HG03442 (cell line): ENCODE measurements around the gene SMIM38.

Experiments
- ATAC-seq: cut with Tn5 transposase; IDR thresholded peaks from one replicate; pipeline ENCODE4 v1.9.1; 2021; ENCODE audit warnings: mild to moderate bottlenecking, moderate library complexity; ENCODE audit not compliant: unreplicated experiment

Gene SMIM38

DNA sequence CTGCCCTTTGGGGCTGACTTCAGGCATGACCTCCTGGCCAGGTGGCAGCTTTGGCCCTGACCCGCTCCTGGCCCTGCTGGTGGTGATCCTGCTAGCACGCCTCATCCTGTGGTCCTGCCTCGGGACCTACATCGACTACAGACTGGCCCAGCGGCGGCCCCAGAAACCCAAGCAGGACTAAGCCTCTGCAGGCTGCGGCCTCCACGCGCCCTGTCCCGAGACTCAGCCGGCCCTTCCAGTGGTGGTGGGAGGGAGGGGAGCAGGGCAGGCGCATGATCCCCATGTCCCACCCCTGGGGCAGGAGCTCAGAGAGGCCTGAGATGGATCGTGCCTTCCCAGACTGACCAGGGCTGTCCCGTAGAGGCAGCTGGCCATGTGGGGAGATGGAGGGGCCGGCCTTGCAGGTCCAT, 2.1 kb downstream of the SMIM38 start:
- ATAC-seq = no peak

DNA sequence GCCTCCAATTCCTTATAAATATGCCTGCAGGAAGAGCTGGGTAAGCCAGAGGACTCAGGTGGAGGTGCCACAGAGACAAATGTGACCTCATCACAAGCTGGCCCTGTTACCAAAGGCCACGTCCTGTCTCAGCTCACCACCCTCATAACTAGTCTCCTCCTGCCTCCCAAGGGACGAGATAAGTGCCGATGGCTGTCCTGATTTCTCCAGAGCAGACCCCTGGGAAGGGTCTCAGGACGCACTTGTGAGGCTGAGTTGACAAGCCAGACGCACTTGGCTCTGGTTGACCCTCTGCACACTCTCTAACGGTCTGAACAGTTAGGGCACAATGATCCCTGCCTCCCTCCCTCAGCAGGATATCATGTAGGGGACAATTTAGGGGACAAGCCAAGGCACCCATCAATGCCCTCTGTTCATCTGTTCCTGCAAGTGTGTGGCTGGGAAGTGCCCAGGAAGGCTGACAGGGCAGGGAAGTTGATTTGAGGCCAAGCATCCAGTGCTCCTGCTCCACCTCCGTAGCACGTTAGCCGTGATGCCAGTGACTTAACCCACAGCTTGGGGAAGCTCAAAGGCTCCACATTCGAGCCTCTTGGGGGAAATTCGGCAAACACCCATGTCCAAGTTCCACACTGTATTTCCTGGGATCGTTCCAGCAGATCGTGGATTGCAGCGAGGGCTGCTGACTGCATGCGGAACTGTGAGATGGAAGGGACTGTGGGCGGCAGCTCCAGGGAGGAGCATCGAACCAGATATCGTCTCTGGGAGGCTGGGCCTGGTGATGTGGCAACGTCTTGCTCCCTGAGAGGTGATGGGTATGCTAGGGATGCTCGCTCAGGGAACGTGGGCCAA, 2.8 kb downstream of the SMIM38 start:
- ATAC-seq = no peak

DNA sequence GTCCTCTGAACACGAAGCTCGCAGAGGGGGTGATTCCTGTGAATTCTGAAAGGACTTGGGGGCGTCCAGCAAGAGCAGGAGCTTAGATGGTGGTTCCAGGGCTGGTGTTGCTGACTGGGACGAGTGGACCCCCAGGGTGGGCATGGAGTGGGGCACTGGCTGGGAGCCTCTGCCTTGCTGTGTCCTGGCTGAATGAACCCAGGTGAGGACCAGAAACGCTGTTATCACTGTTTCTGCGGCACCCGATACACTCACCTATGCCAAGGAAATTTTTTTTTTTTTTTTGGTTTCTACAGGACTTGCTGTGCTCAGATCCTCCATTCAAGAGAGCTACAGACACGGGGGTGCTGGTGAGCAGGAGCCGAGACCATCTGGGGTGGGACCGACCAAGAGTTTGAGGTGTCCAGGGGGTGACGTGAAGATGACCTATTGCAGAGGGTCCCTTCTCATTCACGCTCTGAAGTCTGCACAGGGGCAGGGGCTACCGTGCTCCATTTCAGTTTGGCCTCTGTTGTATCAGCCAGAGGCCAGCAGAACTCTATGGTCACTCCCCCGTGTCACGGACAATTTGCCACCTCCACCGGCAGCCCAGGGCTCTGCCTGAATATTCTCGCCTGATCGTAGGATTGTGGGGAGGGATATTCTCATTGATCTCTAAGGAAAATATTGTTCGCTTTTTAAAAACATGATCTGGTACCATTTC, 3.6 kb downstream of the SMIM38 start:
- no peak for ATAC-seq

DNA sequence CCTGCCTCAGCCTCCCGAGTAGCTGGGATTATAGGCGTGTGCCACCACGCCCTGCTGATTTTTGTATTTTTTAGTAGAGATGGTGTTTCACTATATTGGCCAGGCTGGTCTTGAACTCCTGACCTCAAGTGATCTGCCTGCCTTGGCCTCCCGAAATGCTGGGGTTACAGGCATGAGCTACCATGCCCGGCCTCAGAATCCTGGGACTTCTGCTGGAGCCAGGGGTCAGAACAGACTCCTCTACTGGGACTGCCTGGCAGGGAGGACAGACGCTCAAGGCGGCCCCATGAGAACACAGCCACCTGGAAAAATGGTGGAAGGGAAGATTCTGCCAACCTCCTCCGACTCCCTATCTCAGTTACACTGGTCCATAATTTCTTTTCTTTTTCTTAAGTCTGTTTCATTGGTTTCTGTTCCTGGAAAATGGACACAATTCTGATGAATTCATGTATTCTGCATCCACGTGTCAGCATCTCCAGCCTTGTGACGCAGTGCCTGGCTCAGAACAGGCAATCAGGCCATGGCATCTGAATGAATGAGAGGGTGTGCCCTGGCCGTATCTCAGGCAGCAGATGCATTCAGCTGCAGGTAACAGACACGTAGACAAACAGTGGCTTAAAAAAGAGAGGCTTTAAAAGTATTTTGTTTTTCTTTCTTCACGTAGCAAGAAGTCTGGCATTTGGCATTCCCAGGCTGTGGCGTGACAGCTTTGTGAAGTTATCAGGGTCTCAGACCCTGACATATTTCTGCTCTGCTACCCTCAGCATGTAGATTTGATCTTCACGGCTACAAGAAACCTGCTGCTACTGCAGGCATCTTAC, 4.8 kb downstream of the SMIM38 start:
- ATAC-seq = no peak

DNA sequence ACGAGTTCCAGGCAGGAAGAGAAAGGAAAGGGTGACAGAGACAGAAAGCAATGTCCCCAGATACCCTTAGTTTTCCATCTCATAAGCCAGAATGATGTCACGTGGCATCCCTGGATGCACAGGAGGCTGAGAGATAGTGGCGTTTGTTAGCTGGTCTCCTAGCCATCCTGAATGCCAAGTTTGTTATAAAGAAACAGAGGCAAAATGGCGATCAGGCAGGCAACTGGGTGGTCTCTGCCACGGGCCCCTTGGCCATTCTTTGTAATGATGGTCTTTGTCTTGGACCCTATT, 5.3 kb downstream of the SMIM38 start:
- ATAC-seq = no peak

DNA sequence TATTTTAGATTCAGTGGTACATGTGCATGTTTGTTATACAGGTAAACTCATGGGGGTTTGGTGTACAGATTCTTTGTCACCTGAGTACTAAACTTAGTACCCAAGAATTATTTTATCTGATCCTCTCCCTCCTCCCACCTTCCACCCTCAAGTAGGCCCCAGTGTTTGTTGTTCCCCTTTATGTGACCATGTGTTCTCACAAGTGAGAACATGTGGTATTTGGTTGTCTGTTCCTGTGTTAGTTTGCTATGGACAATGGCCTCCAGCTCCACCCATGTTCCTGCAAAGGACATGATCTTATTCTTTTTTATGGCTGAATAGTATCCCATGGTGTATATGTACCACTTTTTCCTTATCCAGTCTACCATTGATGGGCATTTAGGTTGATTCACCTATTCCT, 6.8 kb downstream of the SMIM38 start:
- ATAC-seq = no peak

DNA sequence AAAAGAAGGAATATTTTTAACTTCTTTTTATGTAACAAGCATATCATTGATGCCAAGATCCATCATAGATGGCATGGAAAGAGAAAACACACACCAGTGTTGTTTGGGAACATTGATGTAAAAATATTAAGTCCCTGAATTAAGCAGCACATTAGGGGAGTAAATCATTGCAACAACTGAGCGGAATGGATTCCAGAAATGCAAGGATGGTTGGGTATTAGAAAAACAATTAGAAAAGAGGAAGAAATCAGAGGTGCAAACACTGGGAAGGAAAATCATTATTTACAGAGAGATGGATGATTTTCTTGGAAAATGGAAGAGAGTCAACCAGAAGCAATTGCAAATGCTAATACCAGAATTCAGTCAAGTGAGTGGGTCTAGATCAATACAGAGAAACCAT, 8.1 kb downstream of the SMIM38 start:
- no peak for ATAC-seq

DNA sequence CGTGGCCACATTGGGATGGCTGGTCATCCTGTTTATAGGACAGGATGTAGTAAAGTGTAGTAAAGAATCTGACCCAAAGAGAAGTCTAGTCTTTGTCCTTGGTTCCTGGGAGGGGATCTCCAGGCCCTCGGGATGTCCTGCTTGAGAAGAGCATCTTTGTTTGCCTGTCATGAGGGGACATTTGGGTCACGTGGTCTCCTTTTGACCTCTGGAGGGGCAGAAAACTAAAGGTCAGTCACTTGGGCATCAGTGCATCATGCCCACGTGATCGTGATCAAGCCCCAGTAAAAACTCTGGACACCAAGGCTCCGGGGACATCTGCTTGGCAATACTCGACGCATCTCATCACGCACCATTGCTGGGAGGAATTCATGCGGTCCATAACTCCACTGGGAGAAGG, 9.1 kb downstream of the SMIM38 start:
- ATAC-seq = no peak

DNA sequence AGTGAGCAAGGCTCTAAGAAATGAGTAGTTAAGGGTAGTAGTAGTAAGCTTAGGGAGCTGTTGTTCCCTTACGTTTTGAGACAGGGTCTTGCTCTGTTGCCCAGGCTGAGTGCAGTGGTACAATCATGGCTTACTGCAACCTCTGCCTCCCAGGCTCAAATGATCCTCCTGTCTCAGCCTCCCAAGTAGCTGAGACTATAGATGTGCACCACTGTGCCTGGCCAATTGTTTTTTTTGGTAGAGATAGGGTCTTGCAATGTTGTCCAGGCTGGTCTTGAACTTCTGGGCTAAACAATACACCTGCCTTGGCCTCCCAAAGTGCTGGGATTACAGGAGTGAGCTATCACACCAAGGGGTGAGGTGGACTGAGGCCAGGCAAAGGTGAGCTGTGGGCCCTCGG, 10.0 kb downstream of the SMIM38 start:
- no peak for ATAC-seq

DNA sequence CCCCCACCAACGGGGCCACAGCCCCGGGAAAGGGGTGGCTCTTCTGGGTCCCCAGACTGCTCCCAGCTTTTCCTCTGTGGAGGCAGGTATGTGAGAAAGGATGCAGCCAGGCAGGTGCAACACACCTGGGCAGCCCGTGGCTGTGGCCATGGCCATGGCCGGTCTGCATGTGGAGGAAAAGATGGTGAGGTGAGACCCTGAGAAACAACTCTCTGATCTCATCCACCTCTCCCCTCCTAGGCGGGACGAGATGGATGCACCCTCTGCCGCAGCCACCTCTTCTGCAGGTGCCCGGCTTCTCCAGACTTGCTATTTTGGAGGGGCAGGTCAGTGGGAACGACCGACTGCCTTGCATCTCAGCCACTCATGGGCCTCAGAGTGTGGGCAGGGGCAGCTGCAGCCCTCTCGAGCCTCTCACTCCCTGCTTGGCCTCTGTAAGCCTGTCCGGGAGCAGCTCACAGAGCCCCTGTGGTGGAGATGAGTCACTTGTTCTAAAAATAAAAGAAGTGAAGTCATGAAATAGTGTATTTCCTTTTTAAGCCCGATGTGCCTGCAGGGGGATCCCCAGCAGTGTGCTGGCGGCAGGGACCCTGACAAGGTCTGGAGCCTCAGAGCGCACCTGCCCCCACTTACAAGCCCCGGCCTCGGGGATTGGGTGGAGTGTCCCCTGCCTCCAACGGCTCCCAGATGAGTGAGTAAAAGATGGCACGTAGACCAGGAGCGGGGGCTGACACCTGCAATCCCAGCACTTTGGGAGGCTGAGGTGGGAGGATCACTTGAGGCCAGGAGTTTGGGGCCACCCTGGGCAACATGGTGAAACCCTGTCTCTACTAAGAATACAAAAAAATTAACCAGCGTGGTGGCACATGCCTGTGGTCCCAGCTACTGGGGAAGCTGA, 10.7 kb downstream of the SMIM38 start:
- ATAC-seq = peak; percentile 94

DNA sequence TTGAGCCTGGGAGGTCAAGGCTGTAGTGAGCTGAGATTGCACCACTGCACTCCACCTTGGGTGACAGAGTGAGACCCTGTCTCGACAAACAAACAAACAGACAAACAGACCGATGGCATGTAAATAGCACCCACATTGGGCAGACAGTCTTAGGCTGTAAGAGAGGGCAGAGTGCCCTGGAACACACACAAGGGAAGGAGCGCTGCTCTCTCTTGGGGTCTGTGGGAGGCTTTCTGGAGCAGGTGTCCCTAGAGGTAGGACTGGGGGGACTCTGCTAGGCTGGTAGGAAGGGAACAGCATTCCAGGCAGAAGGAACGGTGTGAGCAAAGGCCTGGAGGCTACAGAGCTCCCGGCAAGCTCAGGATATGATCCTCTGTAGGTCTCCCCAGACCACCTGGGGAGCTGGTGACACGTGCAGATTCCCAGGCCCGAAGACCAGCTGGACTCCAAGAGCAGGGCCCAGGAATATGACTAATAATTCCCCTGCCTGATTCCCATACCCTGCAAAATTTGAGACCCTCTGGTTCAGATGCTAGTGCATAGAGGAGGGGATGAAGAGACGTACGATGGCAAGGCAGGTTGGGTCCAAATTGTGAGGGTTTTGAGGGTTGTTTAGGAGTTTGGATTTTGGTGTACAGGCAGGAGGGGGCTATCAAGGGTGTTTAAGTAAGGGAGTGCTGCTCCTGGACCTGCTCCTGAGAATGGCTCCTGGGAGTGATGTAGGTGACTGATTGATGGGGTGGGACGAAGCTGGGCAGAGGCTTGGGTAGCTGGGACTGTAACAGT, 11.6 kb downstream of the SMIM38 start:
- no peak for ATAC-seq

DNA sequence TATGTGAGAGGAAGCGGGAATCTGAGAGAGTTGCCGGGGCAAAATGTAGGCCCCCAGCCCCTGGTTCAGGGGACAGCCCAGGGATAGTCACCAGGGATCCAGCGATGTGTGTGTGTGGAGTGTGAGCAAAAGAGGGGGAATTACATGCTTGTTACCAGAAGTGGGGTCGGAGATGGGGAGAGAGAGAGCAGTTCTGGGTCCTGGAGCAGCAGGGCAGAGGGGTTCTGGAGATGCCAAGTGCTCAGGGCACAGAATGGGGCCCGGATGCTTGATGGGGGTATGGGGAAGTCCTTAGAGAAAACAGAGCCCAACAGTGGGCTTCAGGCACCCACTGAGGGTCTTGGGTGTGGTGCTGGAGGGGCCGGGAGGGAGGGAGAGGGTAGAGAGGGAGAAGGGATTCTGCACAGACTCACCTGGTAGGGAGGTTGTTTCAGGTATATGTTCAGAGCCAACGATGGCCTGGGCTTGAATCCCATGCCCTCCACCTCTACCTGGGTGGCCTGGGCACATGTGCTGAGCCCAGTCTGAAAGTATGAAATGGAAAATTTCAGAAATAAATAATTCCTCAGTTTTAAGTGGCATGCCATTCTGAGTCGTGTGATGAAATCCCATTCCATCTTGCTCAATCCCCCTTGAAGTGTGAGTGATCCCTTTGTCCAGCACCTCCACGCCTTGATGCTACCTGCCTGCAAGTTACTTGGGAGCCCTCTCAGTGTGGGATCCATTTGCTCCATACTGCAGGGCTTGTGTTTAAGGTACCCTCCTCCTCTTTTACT, 12.4 kb downstream of the SMIM38 start:
- no peak for ATAC-seq

DNA sequence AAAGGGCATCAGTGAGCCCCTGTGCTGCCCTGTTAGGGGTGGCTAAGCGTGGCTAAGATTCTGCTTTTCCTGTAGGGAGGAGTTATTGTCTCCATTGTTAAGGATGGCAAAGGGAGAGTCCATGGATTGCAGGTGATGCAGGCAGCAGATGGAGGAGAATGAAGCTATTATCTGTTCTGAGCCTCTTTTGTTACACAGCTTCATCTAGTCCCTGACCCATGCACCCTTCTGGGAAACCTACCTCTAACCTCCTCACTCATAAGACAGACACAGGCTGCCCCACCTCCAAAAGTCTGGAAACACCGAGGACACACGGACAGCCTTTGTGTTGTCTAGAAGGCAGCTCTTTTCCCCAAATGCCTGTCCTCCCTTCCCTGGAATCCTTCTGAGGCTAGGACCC, 13.7 kb downstream of the SMIM38 start:
- ATAC-seq = no peak

DNA sequence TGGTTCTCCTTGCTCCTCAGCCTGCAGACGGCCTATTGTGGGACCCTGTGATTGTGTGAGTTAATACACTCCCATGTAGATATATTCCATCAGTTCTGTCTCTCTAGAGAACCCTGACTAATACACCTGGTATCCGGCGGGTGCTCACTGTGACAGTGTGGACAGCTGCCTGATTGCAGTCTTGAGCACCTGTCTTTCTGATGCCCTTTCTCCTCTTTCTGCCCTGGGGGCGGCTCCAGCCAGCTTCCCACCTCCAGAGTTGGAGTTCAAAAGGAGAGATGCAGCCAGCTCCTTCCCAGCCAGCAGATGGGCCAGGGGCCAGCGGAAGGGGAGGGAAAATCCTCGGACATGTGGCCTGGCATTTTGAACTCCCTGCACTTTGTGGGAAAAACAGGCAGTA, 15.0 kb downstream of the SMIM38 start:
- no peak for ATAC-seq

DNA sequence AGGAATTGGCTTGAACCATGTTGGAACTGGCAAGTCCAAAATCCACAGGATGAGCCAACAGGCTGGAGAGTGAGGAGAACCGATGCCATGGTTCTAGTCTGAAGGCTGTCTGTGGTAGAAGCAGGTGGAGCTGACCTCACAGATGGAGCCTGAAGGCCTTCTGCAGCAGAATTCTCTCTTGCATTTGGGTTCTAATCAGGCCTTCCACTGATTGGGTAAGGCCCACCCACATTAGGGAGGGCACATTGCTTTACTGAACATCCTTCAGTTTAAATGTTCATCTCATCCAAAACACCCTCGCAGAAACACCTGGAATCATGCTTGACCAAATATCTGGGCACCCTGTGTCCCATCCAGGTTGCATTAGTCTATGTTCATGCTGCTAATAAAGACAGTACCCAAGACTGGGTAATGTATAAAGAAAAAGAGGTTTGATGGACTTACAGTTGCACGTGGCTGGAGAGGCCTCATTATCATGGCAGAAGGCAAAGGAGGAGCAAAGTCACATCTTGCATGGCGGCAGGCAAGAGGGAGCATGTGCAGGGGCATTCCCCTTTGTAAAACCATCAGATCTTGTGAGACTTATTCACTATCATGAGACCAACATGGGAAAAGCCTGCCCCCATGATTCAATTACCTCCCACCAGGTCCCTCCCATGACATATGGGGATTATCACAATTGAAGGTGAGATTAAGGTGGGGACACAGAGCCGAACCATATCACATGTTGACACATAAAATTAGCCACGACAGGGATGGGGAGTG, 15.9 kb downstream of the SMIM38 start:
- ATAC-seq = no peak

DNA sequence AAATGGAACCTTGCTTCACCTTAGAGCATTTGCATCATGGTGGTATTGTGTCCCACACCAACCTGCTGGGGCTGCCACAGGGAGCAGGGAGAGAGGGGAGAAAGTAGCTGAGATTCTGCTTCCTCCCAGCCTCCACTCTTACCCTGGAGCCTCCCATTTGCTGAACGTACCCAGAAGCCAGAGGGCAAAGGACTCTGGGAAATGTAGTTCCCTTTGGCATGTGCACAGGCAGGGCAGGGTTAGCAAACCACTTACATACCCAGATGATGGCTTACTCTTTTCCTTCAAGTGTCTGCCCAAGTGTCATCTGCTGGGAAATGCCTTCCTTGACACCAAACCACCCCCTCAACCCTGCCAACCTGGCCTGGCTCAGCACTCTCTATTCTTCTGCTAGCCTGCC, 16.9 kb downstream of the SMIM38 start:
- no peak for ATAC-seq

DNA sequence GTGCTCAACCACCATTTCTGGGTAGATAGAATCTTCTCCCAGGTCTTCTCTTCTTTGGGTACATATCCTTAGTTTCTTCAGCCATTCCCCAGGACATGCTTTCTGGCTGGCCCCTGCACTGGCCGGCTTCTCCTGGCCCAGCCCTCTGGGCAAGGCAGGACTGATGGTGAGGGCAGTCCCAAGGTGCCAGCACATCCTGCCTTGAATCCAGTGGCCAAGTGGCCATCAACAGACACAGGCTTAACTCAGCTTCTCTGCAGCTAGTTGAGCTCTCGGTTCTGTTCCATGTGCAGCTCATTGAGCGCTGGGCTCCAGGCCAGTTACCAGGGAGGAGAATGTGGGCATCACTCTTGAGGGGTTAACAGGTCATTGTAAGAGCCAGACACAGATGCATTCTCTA, 17.6 kb downstream of the SMIM38 start:
- no peak for ATAC-seq

DNA sequence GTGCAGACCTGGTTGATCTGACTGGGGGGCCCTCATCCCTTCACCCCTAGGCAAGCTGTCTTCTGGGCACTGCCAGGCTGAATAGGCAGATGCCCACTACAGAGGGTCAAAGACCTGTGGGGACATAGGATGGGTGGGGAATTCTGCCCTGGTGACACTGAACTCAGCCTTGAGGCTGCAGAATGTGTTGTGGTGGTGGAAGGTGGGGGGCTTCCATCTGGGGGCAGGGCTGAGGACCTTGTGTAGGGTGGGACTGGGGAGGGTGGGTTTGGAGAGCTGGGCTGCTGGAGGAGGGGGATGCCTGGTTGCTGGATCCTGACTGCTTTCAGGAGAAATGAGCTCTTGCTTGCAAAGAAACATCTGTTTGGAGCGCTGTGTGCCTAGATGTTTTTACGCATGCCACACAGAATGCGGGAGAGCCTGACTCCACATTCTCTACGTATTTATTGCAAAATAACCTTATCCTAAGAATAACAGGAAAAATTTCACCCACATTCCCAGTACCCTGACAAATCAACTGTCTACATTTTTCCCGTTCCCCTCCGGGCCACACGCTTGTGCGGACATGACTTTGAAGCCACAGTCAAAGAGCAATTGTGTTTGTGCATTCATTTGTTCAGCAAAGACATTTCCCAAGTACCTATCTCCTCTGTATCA, 18.3 kb downstream of the SMIM38 start:
- no peak for ATAC-seq
